H9 (cell line): ENCODE results near the gene ALG8. TPM values are rescaled to one million over a fixed set of nuclear protein-coding genes. Genes with fewer than 3 reads are reported as not detected.

ENCODE experiments used
- DNase-seq: peaks from one replicate; pipeline ENCODE4 v3.0.0-alpha.2; 2017
- H2AFZ ChIP-seq: one replicate; pipeline ENCODE4 v1.6.1; 2013; ENCODE audit warnings: mild to moderate bottlenecking, low read length, control low read depth, moderate library complexity
- H2AK5ac ChIP-seq: 2 replicates; pipeline ENCODE4 v1.6.1; 2013; ENCODE audit warnings: low read length, control low read depth, mixed read lengths; ENCODE audit not compliant: insufficient read length
- H2BK120ac ChIP-seq: one replicate; pipeline ENCODE4 v1.6.1; 2013; ENCODE audit warnings: low read depth, mild to moderate bottlenecking, low read length, control low read depth, inconsistent platforms; ENCODE audit not compliant: poor library complexity, severe bottlenecking
- H2BK12ac ChIP-seq: 2 replicates; pipeline ENCODE4 v1.6.1; 2013; ENCODE audit warnings: low read length, control low read depth, mixed read lengths, low read depth; ENCODE audit not compliant: insufficient read length
- H2BK15ac ChIP-seq: 2 replicates; pipeline ENCODE4 v1.6.1; 2013; ENCODE audit warnings: low read depth, low read length, control low read depth
- H2BK20ac ChIP-seq: one replicate; pipeline ENCODE4 v1.6.1; 2013; ENCODE audit warnings: low read depth, mild to moderate bottlenecking, low read length, control low read depth, inconsistent platforms; ENCODE audit not compliant: poor library complexity, severe bottlenecking
- H2BK5ac ChIP-seq: 2 replicates; pipeline ENCODE4 v1.6.1; 2013; ENCODE audit warnings: low read length, control low read depth, mixed read lengths; ENCODE audit not compliant: insufficient read length
- H3K14ac ChIP-seq: 2 replicates; pipeline ENCODE4 v1.6.1; 2013; ENCODE audit warnings: low read length, control low read depth; ENCODE audit not compliant: insufficient read depth
- H3K18ac ChIP-seq: 2 replicates; pipeline ENCODE4 v1.6.1; 2013; ENCODE audit warnings: low read depth, mild to moderate bottlenecking, mixed read lengths, low read length, control low read depth; ENCODE audit not compliant: insufficient read length
- H3K23ac ChIP-seq: 2 replicates; pipeline ENCODE4 v1.6.1; 2013; ENCODE audit warnings: low read length, control low read depth, mixed read lengths, low read depth; ENCODE audit not compliant: insufficient read length
- H3K23me2 ChIP-seq: 2 replicates; pipeline ENCODE4 v1.6.1; 2013; ENCODE audit warnings: low read depth, mild to moderate bottlenecking, mixed read lengths, low read length, control low read depth; ENCODE audit not compliant: insufficient read length, poor library complexity, severe bottlenecking
- H3K27ac ChIP-seq: 2 replicates; pipeline ENCODE4 v1.5.1; 2013; ENCODE audit warnings: low read length, control low read depth, mixed read lengths, low read depth; ENCODE audit not compliant: insufficient read length
- H3K27me3 ChIP-seq: 2 replicates; pipeline ENCODE4 v1.6.1; 2013; ENCODE audit warnings: low read length, control low read depth, inconsistent platforms; ENCODE audit not compliant: insufficient read depth
- H3K4ac ChIP-seq: 2 replicates; pipeline ENCODE4 v1.6.1; 2013; ENCODE audit warnings: low read depth, mild to moderate bottlenecking, control low read depth, inconsistent platforms, low read length, moderate library complexity
- H3K4me1 ChIP-seq: 2 replicates; pipeline ENCODE4 v1.6.1; 2013; ENCODE audit warnings: low read length, control low read depth, inconsistent platforms; ENCODE audit not compliant: insufficient read depth
- H3K4me2 ChIP-seq: 2 replicates; pipeline ENCODE4 v1.6.1; 2013; ENCODE audit warnings: low read length, control low read depth, mixed read lengths; ENCODE audit not compliant: insufficient read length, insufficient read depth
- H3K56ac ChIP-seq: 2 replicates; pipeline ENCODE4 v1.6.1; 2013; ENCODE audit warnings: low read depth, mild to moderate bottlenecking, mixed read lengths, low read length, control low read depth; ENCODE audit not compliant: insufficient read length
- H3K79me1 ChIP-seq: 2 replicates; pipeline ENCODE4 v1.6.1; 2013; ENCODE audit warnings: low read depth, mild to moderate bottlenecking, moderate library complexity, low read length, control low read depth, inconsistent platforms; ENCODE audit not compliant: insufficient read depth, poor library complexity, severe bottlenecking
- H3K79me2 ChIP-seq: 2 replicates; pipeline ENCODE4 v1.6.1; 2013; ENCODE audit warnings: low read length, control low read depth, inconsistent platforms; ENCODE audit not compliant: insufficient read depth
- H3K9ac ChIP-seq: 2 replicates; pipeline ENCODE4 v1.6.1; 2013; ENCODE audit warnings: low read length, control low read depth, mixed read lengths; ENCODE audit not compliant: insufficient read length; ENCODE audit errors: extremely low read depth
- H3K9me3 ChIP-seq: one replicate; pipeline ENCODE4 v1.6.1; 2013; ENCODE audit warnings: low read depth, low read length, inconsistent platforms; ENCODE audit not compliant: control insufficient read depth
- H3T11ph ChIP-seq: one replicate; pipeline ENCODE4 v1.6.1; 2013; ENCODE audit warnings: mild to moderate bottlenecking, low read length, control low read depth, inconsistent platforms
- H4K20me1 ChIP-seq: one replicate; pipeline ENCODE4 v1.6.1; 2013; ENCODE audit not compliant: control insufficient read depth, insufficient read length, insufficient read depth
- H4K5ac ChIP-seq: 2 replicates; pipeline ENCODE4 v1.6.1; 2013; ENCODE audit warnings: low read depth, mild to moderate bottlenecking, mixed read lengths, low read length, control low read depth; ENCODE audit not compliant: insufficient read length
- H4K8ac ChIP-seq: replicated peaks from 2 replicates; pipeline ENCODE4 v1.6.1; 2013; ENCODE audit warnings: low read length, control low read depth, mixed read lengths, low read depth; ENCODE audit not compliant: insufficient read length
- H4K91ac ChIP-seq: 2 replicates; pipeline ENCODE4 v1.6.1; 2013; ENCODE audit warnings: low read depth, mild to moderate bottlenecking, moderate library complexity, mixed read lengths, low read length, control low read depth; ENCODE audit not compliant: insufficient read length
- H3K27ac Mint-ChIP-seq, 3 experiments: 2 replicates in 2 of 3; 3 replicates in 1 of 3; pipeline ENCODE4 v1.8.0; 2020 to 2021; ENCODE audit warnings: mixed read lengths in 3 of 3, mild to moderate bottlenecking in 1 of 3, moderate library complexity in 1 of 3
- H3K27me3 Mint-ChIP-seq: 2 replicates; pipeline ENCODE4 v1.8.0; 2021; ENCODE audit warnings: low read depth, mild to moderate bottlenecking, moderate library complexity, mixed read lengths
- H3K36me3 Mint-ChIP-seq, 3 experiments: 2 replicates in 2 of 3; 3 replicates in 1 of 3; pipeline ENCODE4 v1.8.0; 2020 to 2021; ENCODE audit warnings: low read depth in 3 of 3, mixed read lengths in 3 of 3; ENCODE audit not compliant: insufficient read depth in 1 of 3
- H3K4me1 Mint-ChIP-seq, 2 experiments: 2 replicates each; pipeline ENCODE4 v1.8.0; 2020; ENCODE audit warnings: mixed read lengths in 2 of 2
- H3K4me3 Mint-ChIP-seq, 2 experiments: 2 replicates in 1 of 2; 3 replicates in 1 of 2; pipeline ENCODE4 v1.8.0; 2020 to 2021; ENCODE audit warnings: mild to moderate bottlenecking in 2 of 2, mixed read lengths in 2 of 2, moderate library complexity in 1 of 2
- H3K9me3 Mint-ChIP-seq, 2 experiments: 2 replicates in 1 of 2; 3 replicates in 1 of 2; pipeline ENCODE4 v1.8.0; 2020; ENCODE audit warnings: mild to moderate bottlenecking in 2 of 2, mixed read lengths in 2 of 2, moderate library complexity in 1 of 2
- WGBS: extraction: QIAGEN DNeasy Blood & Tissue Kit; methylation state at CpG from one replicate; pipeline ENCODE4 v1.1.7; 2013; ENCODE audit warnings: missing lambda C conversion rate, low lambda C conversion rate, mixed read lengths; ENCODE audit not compliant: insufficient read length; ENCODE audit errors: extremely low coverage; 5-methylcytosine and 5-hydroxymethylcytosine counted together
- total RNA-seq: library from RNA; stranded (reverse); gene quantifications from 2 replicates; pipeline ENCODE4 v1.2.1, GENCODE V29; 2021
- TF ChIP-seq, protein P1 (sequence below): fragments of 200-600 bp; sonication (generic); conservative IDR thresholded peaks from 3 replicates; pipeline ENCODE4 v1.8.0; 2021; ENCODE audit warnings: antibody characterized with exemption, mild to moderate bottlenecking

ALG8 gene
- total RNA-seq, 1 experiment from 2014 or later, result 77.5 TPM

DNA sequence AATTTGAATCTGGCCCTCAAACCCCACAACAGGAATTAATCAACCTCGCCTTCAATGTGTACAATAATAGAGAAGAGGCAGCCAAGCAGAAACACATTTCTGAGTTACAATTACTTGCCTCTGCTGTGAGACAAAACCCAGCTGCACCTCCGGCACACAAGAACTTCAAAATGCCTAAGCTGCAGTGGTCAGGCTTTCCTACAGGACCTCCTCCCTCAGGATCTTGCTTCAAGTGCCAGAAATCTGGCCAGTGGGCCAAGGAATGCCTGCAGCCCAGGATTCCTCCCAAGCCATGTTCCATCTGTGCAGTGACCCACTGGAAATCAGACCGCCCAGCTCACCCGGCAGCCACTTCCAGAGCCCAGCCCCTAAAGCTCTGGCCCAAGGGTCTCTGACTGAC lies 56.4 kb downstream of the ALG8 start:
- Mint-ChIP-seq H3K27ac (no peak overlapping the region; a peak in 2 of 7 replicates), H3K36me3 (peaks cover 0 to 4% (median 3%) of the 10 kb centered on the region in 3 experiments; a peak in 2 of 7 replicates), H3K9me3 (no peaks in the 10 kb centered on the region; a peak in 1 of 5 replicates), H3K4me3 (no peak overlapping the region), H3K27me3 (peaks cover 10% of the 10 kb centered on the region), H3K4me1 (peaks cover 7 to 13% of the 10 kb centered on the region in 2 experiments)
- no peak overlapping the region for H4K91ac ChIP-seq
- no peak overlapping the region for H4K5ac ChIP-seq
- H3K79me2 ChIP-seq, result peaks cover 3% of the 10 kb centered on the region; the same call in 1 of the 2 replicates
- no peaks in the 10 kb centered on the region for H3K9me3 ChIP-seq
- no peak overlapping the region for H3T11ph ChIP-seq
- no peak overlapping the region for H3K4me2 ChIP-seq
- DNase-seq, result no peak
- H2BK5ac ChIP-seq, result no peak overlapping the region
- no peak overlapping the region for H3K4ac ChIP-seq
- no peak overlapping the region for H2AFZ ChIP-seq
- H3K14ac ChIP-seq, result no peak overlapping the region
- no peaks in the 10 kb centered on the region for H4K20me1 ChIP-seq
- H3K79me1 ChIP-seq, result no peaks in the 10 kb centered on the region
- H3K18ac ChIP-seq, result no peak overlapping the region
- no peak overlapping the region for H4K8ac ChIP-seq
- H2AK5ac ChIP-seq, result no peak overlapping the region
- TF ChIP-seq, protein P1, sequence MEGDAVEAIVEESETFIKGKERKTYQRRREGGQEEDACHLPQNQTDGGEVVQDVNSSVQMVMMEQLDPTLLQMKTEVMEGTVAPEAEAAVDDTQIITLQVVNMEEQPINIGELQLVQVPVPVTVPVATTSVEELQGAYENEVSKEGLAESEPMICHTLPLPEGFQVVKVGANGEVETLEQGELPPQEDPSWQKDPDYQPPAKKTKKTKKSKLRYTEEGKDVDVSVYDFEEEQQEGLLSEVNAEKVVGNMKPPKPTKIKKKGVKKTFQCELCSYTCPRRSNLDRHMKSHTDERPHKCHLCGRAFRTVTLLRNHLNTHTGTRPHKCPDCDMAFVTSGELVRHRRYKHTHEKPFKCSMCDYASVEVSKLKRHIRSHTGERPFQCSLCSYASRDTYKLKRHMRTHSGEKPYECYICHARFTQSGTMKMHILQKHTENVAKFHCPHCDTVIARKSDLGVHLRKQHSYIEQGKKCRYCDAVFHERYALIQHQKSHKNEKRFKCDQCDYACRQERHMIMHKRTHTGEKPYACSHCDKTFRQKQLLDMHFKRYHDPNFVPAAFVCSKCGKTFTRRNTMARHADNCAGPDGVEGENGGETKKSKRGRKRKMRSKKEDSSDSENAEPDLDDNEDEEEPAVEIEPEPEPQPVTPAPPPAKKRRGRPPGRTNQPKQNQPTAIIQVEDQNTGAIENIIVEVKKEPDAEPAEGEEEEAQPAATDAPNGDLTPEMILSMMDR, result no peak
- H3K4me1 ChIP-seq, result no peaks in the 10 kb centered on the region
- no peak overlapping the region for H2BK12ac ChIP-seq
- H2BK15ac ChIP-seq, result no peak overlapping the region
- H3K56ac ChIP-seq, result no peak overlapping the region
- H3K9ac ChIP-seq, result no peak overlapping the region
- no peak overlapping the region for H2BK20ac ChIP-seq
- H3K23me2 ChIP-seq, result peaks cover 8% of the 10 kb centered on the region
- no peak overlapping the region for H3K23ac ChIP-seq
- H2BK120ac ChIP-seq, result no peak overlapping the region
- no peaks in the 10 kb centered on the region for H3K27me3 ChIP-seq
- no peak overlapping the region for H3K27ac ChIP-seq
- no CpG with 5 or more reads among the region's 4 CpGs for WGBS
